NOMO-1 (cell line): ENCODE data around the gene HNRNPL.
"Not testable (repeated sequence)": the region's sequence is repeated elsewhere in the genome, so short reads cannot be mapped to it uniquely, and the experiment has no call there.

ENCODE experiments used
- DNase-seq, 2 experiments: peaks; one replicate each; lab custom pipeline; 2025; ENCODE audit not compliant: unreplicated experiment in 2 of 2; lab: John Stamatoyannopoulos, UW

HNRNPL gene

GRCh38 chr19:38869836-38870607 lies 20.2 kb upstream of the HNRNPL start:
- DNase-seq: peak; percentile 15 to 17

DNA sequence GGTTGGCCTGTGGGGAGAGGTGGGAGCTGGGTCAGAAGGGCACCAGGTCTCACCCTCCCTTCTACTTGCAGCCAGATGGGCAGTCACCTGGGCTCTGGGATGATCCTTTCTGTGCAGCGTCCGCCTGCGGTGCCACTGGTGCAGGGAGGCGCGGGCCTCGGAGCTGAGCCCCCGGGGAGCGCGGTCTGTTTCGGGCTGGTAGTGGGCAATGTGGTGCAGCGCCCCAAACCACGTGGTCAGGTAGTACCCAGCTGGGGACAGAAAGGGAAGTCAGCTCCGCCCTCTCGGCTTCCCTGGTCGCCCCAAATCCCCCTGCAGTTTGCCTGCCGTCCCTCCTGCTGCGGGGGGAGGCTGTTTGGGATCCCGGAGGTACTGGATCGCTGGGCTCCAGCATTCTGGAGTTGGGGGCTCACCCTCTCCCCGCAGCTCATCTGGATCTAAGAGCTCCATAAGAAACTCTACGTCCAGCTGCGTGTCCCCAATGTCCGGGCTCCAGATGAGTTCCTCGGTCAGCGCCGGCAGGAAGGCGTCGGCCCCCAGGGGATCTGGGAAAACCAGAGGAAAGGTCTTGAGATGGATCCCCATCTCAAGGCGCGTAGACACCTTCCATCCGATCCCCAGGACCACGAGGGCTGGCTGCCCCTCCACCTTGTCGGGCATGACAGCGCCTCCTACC lies 19.5 kb upstream of the HNRNPL start:
- DNase-seq: no peak

- DNase-seq: no peak
These were observed 18.8 kb upstream of the HNRNPL start for GRCh38 chr19:38868551-38868950.

DNA sequence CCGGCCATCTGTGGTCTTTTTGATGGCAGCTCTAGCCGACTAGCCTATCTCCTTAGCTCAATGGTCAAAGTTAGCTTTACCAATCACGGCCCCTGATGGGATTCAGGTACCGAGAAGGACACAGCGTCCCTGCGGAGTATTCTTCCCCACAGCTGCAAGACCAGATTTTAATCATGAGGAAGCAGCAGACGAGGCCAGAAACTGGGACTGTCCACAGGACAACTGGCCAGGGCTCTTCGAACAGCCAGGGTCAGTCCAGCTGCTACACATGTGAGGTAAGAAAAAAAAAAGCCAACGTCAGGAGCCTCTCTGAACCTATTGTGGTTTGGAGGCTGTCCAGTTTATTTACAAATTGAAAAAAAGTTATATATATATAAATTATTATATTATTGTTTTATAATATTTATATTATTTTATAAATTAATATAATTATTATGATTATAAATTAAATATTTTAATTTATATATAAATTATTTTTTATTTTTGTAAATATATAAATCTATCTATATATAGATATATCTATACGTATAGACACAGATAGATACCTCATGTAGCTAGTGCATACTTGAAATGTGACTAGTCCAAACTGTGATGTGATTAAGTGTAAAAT lies 17.5 kb upstream of the HNRNPL start:
- DNase-seq: no peak

DNA sequence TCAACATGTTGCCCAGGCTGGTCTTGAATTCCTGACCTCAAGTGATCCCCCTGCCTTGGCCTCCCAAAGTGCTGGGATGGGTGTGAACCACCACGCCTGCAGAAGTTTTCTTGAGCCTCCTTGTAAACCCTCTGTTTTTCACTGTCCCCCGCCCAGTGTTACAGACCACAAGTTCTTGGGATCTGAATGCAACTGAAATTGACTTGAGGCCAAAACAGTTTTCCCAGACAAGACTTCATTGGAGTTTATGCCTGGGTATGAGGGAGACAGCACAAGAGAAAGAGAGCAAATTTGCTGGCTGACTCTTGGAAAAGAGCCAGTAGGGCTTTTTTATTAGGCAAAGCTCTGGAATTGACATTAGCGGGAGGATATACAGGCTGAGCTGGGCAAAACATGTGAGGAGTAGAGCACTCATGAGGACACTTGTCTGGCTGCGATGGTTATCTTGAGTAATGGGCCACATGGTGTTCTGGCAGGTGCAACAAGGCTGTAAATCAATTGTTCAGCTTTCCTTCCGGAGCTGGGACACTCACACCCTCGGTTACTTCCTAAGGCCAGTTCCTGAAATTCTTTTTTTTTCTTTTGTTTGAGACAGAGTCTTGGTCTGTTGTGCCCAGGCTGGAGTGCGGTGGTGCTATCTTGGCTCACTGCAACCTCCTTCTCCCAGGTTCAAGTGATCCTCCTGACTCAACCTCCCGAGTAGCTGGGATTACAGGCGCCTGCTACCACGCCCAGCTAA lies 12.7 kb upstream of the HNRNPL start:
- DNase-seq: peak; percentile 37 to 53

DNA sequence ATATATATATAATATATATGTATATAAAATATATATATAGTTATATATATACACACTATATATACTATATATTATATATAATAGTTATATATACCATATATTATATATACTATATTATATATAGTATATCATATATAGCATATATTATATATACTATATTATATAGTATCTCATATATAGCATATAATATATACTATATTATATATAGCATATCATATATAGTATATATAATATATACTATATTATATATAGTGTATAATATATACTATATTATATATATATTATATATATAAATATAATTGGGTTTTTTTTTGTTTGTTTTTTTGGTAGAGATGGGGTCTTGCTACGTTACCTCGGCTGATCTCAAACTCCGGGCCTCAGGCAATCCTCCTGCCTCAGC lies 11.6 kb upstream of the HNRNPL start:
- DNase-seq: no peak

GRCh38 chr19:38859631-38860204 lies 9.9 kb upstream of the HNRNPL start:
- DNase-seq: not testable (repeated sequence)

DNA sequence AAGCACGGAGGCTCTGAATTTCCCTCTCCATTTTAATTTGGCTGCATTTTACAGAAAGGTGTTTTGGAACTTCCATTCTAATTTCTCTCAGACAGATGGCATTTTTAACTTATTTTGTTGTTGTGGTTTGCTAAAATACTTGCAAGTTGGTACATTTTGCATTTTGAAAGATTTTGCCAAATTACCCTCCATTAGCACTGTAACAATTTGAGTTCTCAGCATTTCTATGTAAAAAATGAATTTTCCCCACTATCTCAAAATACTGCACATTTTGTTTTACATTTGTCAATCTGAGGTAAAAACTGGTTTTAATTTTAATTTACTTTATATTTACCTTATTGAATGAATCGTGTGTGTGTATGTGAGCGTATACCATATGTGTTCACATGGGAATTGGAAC lies 7.0 kb upstream of the HNRNPL start:
- no peak for DNase-seq

- DNase-seq: not testable (repeated sequence)
These were observed 6.0 kb upstream of the HNRNPL start for GRCh38 chr19:38855751-38856150.

- DNase-seq: not testable (repeated sequence)
These were observed 5.2 kb upstream of the HNRNPL start for GRCh38 chr19:38854961-38855360.

DNA sequence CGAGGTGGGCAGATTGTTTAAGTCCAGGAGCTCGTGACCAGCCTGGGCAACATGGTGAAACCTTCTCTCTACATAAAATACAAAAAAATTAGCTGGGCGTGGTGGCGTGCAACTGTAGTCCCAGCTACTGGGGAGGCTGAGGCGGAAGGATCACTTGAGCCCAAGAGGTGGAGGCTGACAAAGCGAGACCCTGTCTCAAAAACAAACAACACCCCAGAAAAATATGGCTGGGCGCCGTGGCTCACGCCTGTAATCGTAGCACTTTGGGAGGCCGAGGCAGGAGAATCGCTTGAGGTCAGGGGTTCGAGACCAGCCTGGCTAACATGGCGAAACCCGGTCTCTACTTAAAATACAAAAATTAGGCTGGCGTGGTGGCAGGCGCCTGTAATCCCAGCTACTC lies 3.4 kb upstream of the HNRNPL start:
- DNase-seq: no peak

GRCh38 chr19:38852231-38853044 lies 2.7 kb upstream of the HNRNPL start:
- DNase-seq: peak; percentile 62 to 77

GRCh38 chr19:38851622-38852230 lies 1.9 kb upstream of the HNRNPL start:
- peak; percentile 80 to 95 for DNase-seq

GRCh38 chr19:38850976-38851621 lies 1.3 kb upstream of the HNRNPL start:
- DNase-seq: no peak

DNA sequence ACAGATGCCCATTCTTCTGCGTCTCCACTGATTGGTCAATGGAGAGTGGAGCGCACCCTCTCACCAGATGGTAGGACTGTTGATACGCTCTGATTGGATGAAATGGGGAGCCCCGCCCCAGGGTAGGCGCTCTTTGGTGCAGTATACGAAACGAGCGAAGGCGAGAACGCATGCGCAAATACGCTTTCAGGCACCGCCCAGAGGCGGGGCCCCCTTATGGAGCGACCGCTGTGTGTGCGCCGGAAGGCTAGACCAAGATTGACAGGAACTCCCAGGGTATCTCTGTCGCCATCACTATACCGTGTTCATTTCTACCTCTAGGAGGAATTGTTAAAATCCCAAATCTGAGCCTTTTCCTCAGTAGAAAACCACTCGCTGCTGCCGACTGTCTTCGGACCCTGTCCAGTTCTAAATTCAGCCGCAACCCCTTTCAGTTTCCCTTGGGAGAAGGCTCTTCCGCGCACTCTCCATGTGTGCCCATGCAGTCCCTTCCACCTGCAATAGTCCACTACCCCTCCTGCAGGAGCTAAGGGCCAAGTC lies 720 bp upstream of the HNRNPL start:
- peak in 1 of 2 experiments; percentile 100 for DNase-seq

DNA sequence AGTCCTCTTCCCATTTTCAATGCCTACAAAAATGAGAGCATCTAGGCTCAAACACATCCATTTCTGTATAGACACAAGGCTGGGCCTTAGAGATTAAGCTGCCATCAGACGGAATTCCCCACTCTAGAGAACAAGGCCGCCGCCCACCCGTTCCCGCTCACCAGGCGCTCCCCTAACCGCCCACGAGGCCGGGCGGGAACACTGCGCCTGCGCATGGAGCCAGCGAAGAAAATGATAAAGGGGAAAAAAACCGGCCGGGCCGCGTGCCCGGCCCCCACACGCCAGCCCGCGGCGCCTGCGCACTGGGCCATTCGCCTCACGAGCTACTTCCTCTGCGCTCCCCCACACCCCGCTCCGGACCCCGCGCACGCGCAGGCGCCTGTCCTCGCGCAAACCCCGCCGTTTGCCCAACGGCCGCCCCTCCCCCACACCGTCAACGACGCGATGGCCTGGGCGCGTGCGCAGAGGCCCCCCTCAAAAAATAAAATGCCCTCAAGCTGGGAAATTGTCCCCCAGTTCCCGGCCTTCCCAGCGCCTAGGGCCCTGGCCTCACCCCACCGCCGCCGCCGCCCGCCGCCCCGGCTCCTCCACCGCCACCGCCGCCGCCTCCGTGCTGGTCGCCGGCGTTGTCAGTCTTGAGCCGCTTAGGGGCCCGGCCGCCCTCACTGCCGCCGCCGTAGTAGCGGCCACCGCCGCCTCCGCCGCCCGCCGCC lies 483 bp downstream of the HNRNPL start:
- DNase-seq: peak; percentile 89 to 99

- no peak for DNase-seq
These were observed 1.3 kb downstream of the HNRNPL start for GRCh38 chr19:38848299-38849146.
